CD1c-positive myeloid dendritic cell (primary cell): ENCODE results near the gene AP5B1.
A peak's percentile ranks its signal among the peaks of the same experiment; 100 is the strongest.

Experiments
- DNase-seq: peaks from one replicate; pipeline ENCODE4 v3.0.0-alpha.2; 2016; ENCODE audit errors: extremely low spot score

AP5B1 gene

DNA sequence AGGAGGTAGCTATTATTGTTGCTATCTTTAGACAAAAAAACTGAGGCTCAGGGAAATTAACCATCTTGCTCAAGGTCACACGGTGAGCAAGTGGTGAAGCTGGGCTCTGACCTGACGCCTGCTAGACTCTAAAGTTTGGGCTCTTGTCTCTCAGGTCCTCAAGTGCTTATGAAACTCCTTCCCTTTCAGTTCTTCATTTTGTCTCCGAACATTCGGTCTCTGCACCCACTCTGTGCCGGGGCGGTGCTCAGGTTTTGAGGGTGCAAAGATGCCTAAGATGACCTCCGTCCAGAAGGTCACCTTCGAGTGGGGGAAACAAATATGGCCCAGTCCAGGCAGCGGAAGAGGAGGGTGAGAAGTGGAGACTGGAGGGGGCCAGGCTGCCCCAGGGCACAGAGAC lies 22.1 kb upstream of the AP5B1 start:
- peak; percentile 70 for DNase-seq

- no peak for DNase-seq
These were observed 20.6 kb upstream of the AP5B1 start for GRCh38 chr11:65801153-65801987.

DNA sequence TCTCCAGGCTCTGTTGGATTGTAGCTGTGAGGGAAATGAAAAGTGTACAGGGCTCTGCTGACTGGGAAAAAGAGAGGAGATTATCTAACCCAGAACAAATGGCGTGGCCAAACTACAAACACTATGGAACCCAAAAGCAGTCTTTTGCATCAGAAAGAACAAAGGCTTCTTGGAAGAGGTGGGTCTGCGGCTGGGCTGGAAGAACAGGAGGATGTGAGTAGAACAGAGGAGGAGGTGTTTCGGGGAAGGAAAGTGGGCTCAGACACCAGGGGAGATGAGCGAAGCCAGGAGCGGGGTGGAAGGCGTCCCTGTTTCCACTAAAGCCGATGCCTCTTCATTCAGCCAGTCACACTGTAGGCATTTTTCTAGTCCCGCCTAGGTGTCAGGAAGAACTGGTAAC lies 18.1 kb upstream of the AP5B1 start:
- no peak for DNase-seq

- DNase-seq, result no peak
These were observed 16.9 kb upstream of the AP5B1 start for GRCh38 chr11:65797711-65798110.

DNA sequence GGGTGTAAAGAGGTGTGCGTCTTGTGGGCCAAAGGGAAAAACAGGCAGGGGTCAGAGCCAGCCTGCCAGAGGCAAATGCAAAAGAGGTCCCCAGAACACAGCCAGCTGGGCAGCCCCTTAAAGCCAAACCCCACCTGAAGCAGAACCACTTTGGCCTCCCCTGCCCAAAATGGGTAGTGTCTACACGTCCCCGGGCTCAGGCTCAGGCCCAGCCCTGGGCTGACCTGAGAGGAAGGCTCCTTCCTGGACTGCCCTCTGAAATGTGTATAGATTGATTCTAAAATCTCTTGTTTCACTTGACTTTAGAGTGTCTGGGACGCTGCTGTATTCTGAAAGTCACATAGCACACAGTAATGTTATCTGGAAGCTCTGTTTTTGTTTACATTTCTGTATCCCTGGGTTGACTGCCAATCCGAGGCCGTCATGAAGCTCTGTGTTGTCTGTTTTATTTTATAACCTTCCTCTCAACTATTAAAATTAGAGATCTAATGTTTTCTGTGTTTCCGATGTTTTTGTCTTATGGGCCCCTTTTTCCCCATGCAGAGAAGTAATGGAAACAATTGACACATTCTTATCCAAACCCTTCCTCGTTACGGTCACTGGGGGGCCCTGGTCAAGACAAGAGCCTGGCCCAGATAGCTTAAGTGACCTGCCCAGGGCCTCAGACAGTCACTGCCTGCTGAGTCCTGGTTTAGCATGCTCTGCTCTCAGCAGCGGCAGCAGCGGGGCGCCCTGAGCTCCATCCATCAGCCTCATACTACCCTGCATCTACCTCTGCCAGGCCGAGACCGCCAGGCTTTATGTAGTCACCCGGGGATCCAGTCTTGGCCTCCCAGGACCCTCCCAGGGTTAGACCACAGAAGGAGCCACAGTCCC lies 16.2 kb upstream of the AP5B1 start:
- DNase-seq, result no peak

GRCh38 chr11:65794570-65795510 lies 14.1 kb upstream of the AP5B1 start:
- no peak for DNase-seq

DNA sequence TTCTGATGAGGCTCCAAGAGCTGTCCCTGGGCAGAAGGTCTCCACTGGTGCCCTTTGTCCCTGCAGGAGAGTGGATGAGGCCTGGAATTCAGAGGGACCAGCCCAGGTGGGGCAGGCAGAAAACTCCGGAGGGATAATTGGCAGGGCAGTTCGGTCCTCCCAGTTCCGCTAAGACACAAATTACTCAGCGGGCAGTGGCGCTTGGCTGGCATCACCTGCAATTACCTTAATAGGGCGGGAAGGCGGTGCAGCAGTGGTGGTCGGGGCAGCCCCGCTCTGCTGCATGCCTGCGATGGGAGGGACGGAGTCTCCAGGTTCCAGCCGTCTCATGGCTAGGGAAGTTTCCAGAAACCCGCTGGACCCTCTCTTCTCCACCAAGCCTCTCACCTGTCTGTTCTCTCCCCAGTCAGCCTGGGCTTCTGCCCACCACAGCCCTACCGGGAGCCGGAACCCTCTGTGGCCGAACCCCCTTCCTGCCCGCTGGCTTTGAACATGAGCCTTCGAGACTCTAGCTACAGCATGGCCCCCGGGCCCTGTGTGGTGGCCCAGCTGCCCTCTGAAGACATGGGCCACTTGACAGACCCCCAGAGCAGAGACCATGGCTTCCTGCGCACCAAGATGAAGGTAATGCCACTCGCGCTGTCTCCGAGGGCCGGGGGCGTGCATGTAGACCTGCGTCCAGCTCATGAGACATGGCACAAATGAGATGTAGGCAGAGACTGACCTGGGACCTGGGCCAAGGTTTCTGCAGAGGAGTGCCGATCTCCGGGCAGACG lies 13.0 kb upstream of the AP5B1 start:
- DNase-seq, result no peak

- DNase-seq, result no peak
These were observed 12.4 kb upstream of the AP5B1 start for GRCh38 chr11:65793144-65793581.

- no peak for DNase-seq
These were observed 11.7 kb upstream of the AP5B1 start for GRCh38 chr11:65792456-65792855.

DNA sequence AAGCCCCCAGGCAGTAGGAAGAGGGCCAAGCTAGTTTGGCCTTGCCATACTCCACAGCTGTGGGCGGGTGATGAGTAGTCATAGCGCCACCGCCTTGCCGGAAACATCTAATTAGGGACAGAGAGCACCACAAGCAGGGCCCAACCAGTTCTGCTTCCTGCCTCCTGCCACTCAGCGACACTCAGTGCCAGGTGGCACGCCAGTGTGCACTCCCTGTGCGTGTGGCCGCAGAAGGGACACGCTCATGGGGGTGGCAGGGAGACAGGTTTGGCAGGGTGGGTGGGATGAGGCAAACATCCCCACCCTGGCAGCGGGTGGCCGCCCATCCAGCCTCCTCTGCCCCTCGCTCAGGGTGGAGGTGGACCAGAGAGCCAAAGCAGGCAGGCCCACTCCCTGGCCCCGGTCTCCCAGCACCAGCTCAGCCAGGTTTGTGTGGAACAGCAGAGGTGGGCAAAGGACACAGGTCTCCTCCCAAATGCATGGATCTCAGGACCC lies 11.0 kb upstream of the AP5B1 start:
- peak; percentile 79 for DNase-seq

- no peak for DNase-seq
These were observed 10.3 kb upstream of the AP5B1 start for GRCh38 chr11:65790902-65791650.

DNA sequence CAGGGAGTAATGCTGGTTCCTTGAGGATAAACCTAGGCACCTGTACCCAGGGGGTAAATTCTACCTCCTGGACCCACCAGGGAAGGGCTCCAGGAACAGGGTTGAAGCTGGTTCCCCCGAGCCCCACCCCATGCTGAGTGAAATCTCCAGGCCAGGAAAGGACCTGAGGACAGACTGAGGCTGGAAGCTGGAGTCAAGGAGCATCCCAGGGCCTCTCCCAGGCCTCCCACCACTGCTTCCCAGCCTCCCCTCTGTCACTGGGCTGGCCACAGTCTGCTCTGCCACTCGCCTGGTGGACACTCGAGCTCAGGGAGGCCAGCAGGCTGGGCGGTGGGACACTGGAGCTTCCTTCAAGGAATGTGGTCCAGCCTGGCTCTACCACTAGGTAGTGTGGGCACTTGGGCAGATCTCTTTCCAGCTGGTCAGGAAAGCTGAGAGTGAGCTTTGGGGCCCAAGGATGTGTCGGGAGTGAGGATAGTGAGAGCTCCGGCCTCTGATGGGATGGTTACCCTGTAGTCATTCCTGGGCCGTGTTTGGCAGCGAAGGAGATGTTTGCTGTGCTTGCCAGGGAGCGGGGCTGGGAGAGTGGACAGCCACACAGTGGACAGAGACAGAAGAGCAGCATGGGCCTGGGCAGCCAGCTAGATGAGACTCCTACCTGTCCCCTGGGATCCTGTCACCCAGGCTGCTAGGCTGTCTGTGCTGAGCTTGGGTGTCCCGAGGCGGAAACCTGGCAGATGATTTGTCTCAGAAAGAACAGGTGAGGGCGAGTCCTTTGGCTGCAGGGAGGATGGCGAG lies 9.5 kb upstream of the AP5B1 start:
- no peak for DNase-seq

- DNase-seq, result no peak
These were observed 8.7 kb upstream of the AP5B1 start for GRCh38 chr11:65789230-65790103.

DNA sequence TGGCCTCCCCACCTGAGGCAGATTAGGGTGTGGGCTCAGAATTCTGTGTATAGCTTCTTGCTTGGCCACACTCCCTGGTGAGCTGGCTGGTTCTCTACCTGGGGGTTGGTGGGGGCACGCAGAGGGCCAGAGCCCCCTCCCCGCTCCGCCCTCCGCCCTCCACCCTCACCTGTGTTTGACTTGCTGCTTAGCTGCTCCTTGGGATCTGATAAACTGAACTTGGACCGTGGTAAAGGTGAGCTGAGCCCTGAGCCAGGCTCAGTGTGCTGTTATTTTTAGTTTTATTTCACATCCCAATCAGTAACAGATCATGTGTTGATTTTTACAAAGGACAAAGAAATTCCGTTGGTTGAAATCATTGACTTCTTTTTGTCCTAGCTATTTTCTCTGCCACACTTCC lies 8.0 kb upstream of the AP5B1 start:
- no peak for DNase-seq

GRCh38 chr11:65787649-65788622 lies 7.2 kb upstream of the AP5B1 start:
- peak; percentile 27 for DNase-seq

DNA sequence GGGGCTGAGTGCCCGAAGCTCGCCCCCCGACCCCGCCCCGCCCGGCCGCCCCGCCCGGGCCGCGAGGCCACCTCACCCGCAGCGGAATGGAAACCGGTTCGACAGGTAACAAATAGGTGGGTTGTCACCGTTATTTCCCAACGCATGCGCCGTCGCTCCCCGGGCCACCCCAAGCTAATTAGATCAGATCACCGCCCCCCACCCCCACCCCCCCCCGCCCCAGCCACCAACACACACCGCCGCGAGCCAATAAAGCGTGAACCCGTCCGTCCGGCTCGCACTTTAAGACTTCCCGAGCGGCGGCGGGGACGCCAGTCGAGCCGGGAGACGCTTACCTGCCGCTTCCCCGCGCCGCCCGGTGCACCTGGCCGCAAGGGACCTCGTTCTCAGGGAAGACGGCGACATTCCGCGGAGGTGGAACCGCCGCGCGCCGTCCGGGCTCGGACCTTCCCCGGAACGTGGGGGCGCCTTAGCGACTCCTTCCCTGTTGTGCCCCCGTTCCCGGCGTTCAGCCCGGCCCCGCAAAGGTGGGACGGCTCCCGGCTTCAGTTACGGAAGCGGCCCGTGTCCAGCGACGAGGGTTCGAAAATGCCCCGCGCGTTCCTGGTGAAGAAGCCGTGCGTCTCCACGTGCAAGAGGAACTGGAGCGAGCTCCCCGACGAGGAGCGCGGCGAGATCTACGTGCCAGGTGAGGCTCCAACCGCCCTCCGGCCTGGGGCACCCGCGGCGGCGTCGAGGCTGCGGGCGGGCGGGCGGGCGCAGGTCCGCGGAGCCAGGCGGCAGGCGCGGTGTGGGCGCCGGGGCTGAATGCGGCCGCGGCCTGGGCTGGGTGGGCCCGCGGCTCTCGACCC lies 6.2 kb upstream of the AP5B1 start, which contains the start of gene OVOL1:
Gene OVOL1, plus strand, starts transcription at position 278 of the 851 bp plus-strand sequence. Its CDS starts 311 bp downstream, at position 589.
- peak; percentile 17 for DNase-seq
